ENCODE measurements around the gene SEC14L5. TPM values are rescaled to one million over a fixed set of nuclear protein-coding genes. Genes with fewer than 3 reads are reported as not detected.

SEC14L5 gene
- total and polyA plus RNA-seq, 2 of the 4 experiments (the other 2 are of a cell fraction) = 0.07 TPM; not detected in 1

- Histone ChIP-seq H3K27ac (ENCODE audit: insufficient read depth, low read length) (no peak overlapping the region), H3K18ac (ENCODE audit: low read depth, low read length) (no peak overlapping the region), H3K9ac (ENCODE audit: low read depth, low read length) (no peak overlapping the region), H2AFZ (replicated peaks; ENCODE audit: low read length, poor library complexity) (no peak overlapping the region), H3K4me1 (ENCODE audit: control insufficient read depth, insufficient read depth, low read length) (peaks cover 3% of the 10 kb centered on the region; the same call in 1 of the 2 replicates), H2BK5ac (ENCODE audit: low read depth, low read length, poor library complexity, severe bottlenecking) (no peak overlapping the region), H3K9me3 (ENCODE audit: control insufficient read depth, insufficient read depth, low read length) (no peaks in the 10 kb centered on the region; the same call in 1 of the 2 replicates), H3K36me3 (ENCODE audit: control insufficient read depth, insufficient read depth, low read length) (no peaks in the 10 kb centered on the region), H4K5ac (ENCODE audit: low read depth, low read length) (no peak overlapping the region), H3K4ac (ENCODE audit: low read depth, low read length) (no peak overlapping the region), H3K56ac (ENCODE audit: extremely low read depth, insufficient read depth, low read length) (no peak overlapping the region), H3K27me3 (ENCODE audit: control insufficient read depth, insufficient read depth, low read length) (peaks cover 58% of the 10 kb centered on the region), H2BK20ac (ENCODE audit: low read depth, low read length) (no peak overlapping the region), H4K8ac (ENCODE audit: low read depth in 2 of 2, low read length in 2 of 2) (no peak overlapping the region), H2BK120ac (ENCODE audit: low read depth, low read length) (no peak overlapping the region), H3K14ac (replicated peaks; ENCODE audit: low read depth, low read length) (no peak overlapping the region), H3K4me3 (ENCODE audit: insufficient read depth, low read depth, low read length) (no peak overlapping the region), H4K91ac (ENCODE audit: insufficient read depth, low read depth, low read length) (no peak overlapping the region), H3K23ac (ENCODE audit: low read depth, low read length) (no peak overlapping the region), H4K20me1 (ENCODE audit: insufficient read depth, low read length) (no peaks in the 10 kb centered on the region), H2BK15ac (ENCODE audit: low read depth, low read length) (no peak overlapping the region), H2AK9ac (replicated peaks; ENCODE audit: low read depth, low read length, poor library complexity) (no peak overlapping the region), H3K79me1 (ENCODE audit: low read depth in 1 of 2, low read length in 2 of 2) (no peaks in the 10 kb centered on the region), H3K4me2 (ENCODE audit: low read depth, low read length) (no peak overlapping the region), H3K9me1 (ENCODE audit: insufficient read depth, low read length) (no peaks in the 10 kb centered on the region), H2AK5ac (ENCODE audit: low read depth, low read length) (no peak overlapping the region)
- BruUV-seq (replicated peaks) = no TSS peak
- ChIA-PET CTCF (no interaction called here), POLR2A (ENCODE audit: unreplicated experiment) (no interaction called here)
- no peak for TF ChIP-seq RAD21 (IDR thresholded peaks at IDR 0.05; ENCODE audit: low read length)
- no peak for TF ChIP-seq MXI1 (IDR thresholded peaks at IDR 0.05; ENCODE audit: borderline replicate concordance, low read depth, low read length)
- TF ChIP-seq NFE2L2 (IDR thresholded peaks at IDR 0.05; ENCODE audit: low read depth, low read length) = no peak
- no peak for TF ChIP-seq BHLHE40 (IDR thresholded peaks at IDR 0.05; ENCODE audit: low read depth, low read length)
- no peak for TF ChIP-seq ELK1 (IDR thresholded peaks at IDR 0.05; ENCODE audit: borderline replicate concordance, low read depth, low read length)
- TF ChIP-seq USF2 (IDR thresholded peaks at IDR 0.05; ENCODE audit: low read depth, low read length) = no peak
- 90% methylated on average over 11 of the region's 15 CpGs; no CpG with 5 or more reads in 1 of the 2 experiments for WGBS, 2 experiments (ENCODE audit: extremely low coverage in 2 of 2, insufficient read length in 1 of 2)
- in situ Hi-C loops (cut with MboI; ENCODE audit: low sequenced_read_pairs) = no loop called here
- DNase-seq = no peak
- no peak for ATAC-seq (ENCODE audit: low read depth)
- dilution Hi-C loops (cut with HindIII; ENCODE audit: low sequenced_read_pairs, unreplicated experiment) = no loop called here
- intact Hi-C loops (cut with micrococcal nuclease) = no loop called here
Measured at GRCh38 chr16:4933871-4934395, 24.2 kb upstream of the SEC14L5 start.
